Neural progenitor cell (in vitro differentiated cells): ENCODE data around the gene TSPAN18. TPM values are rescaled to one million over a fixed set of nuclear protein-coding genes. Genes with fewer than 3 reads are reported as not detected.

Experiments used
- DNase-seq: peaks from one replicate; pipeline ENCODE4 v3.0.0-alpha.2; 2016; ENCODE audit warnings: low spot score
- H2AFZ ChIP-seq: fragments of 200-600 bp; sonication (generic); replicated peaks from 2 replicates; pipeline ENCODE4 v1.6.1; 2016; ENCODE audit warnings: antibody characterized with exemption
- H3F3A ChIP-seq: fragments of 200-600 bp; sonication (generic); 2 replicates; pipeline ENCODE4 v1.6.1; 2016; ENCODE audit warnings: antibody characterized with exemption, low read depth
- H3K27ac ChIP-seq: fragments of 200-600 bp; sonication (generic); 2 replicates; pipeline ENCODE4 v1.5.1; 2016; ENCODE audit warnings: mild to moderate bottlenecking
- H3K27me3 ChIP-seq: fragments of 200-600 bp; sonication (generic); 2 replicates; pipeline ENCODE4 v1.6.1; 2016; ENCODE audit warnings: mild to moderate bottlenecking, moderate library complexity
- H3K36me3 ChIP-seq: fragments of 200-600 bp; sonication (generic); 2 replicates; pipeline ENCODE4 v1.5.1; 2016
- H3K4me1 ChIP-seq: fragments of 200-600 bp; sonication (generic); 2 replicates; pipeline ENCODE4 v1.6.1; 2016; ENCODE audit warnings: mixed run types
- H3K4me2 ChIP-seq: fragments of 200-600 bp; sonication (generic); 2 replicates; pipeline ENCODE4 v1.6.1; 2016
- H3K4me3 ChIP-seq: fragments of 200-600 bp; sonication (generic); 2 replicates; pipeline ENCODE4 v1.5.1; 2016
- H3K79me2 ChIP-seq: fragments of 200-600 bp; sonication (generic); 2 replicates; pipeline ENCODE4 v1.6.1; 2016; ENCODE audit warnings: low read depth
- H3K9ac ChIP-seq: fragments of 200-600 bp; sonication (generic); 2 replicates; pipeline ENCODE4 v1.6.1; 2016
- H3K9me3 ChIP-seq: fragments of 200-600 bp; sonication (generic); 2 replicates; pipeline ENCODE4 v1.5.1; 2016; ENCODE audit warnings: low read depth
- H4K20me1 ChIP-seq: fragments of 200-600 bp; sonication (generic); 2 replicates; pipeline ENCODE4 v1.6.1; 2016; ENCODE audit warnings: low read depth
- H3K27ac Mint-ChIP-seq: 3 replicates; pipeline ENCODE4 v1.8.0; 2021; ENCODE audit warnings: mixed read lengths
- H3K27me3 Mint-ChIP-seq: 2 replicates; pipeline ENCODE4 v1.8.0; 2022; ENCODE audit warnings: low read depth, mild to moderate bottlenecking, inconsistent platforms, moderate library complexity, mixed read lengths; ENCODE audit not compliant: insufficient read depth
- H3K36me3 Mint-ChIP-seq: 3 replicates; pipeline ENCODE4 v1.8.0; 2021; ENCODE audit warnings: mixed read lengths
- H3K4me1 Mint-ChIP-seq: 3 replicates; pipeline ENCODE4 v1.8.0; 2021; ENCODE audit warnings: mixed read lengths
- H3K4me3 Mint-ChIP-seq: 3 replicates; pipeline ENCODE4 v1.8.0; 2021; ENCODE audit warnings: mild to moderate bottlenecking, moderate library complexity, mixed read lengths
- H3K9me3 Mint-ChIP-seq: 3 replicates; pipeline ENCODE4 v1.8.0; 2020; ENCODE audit warnings: mixed read lengths
- CTCF ChIP-seq: fragments of 200-600 bp; sonication (generic); IDR thresholded peaks from 2 replicates; pipeline ENCODE4 v1.5.1; 2017; ENCODE audit warnings: antibody characterized with exemption, mild to moderate bottlenecking
- EZH2 ChIP-seq: fragments of 200-600 bp; sonication (generic); IDR thresholded peaks from 2 replicates; pipeline ENCODE4 v1.6.1; 2017; ENCODE audit warnings: antibody characterized with exemption, mild to moderate bottlenecking, moderate library complexity
- EZH2phosphoT487 ChIP-seq: fragments of 200-600 bp; sonication (generic); IDR thresholded peaks from 2 replicates; pipeline ENCODE4 v1.6.1; 2017; ENCODE audit warnings: antibody characterized with exemption
- total RNA-seq: library from RNA; depleted of rRNA; stranded (reverse); fragments of >200 nt; gene quantifications from 2 replicates; pipeline ENCODE4 v1.2.3, GENCODE V29; 2015; ENCODE audit warnings: low replicate concordance

TSPAN18 gene
- total RNA-seq, 1 donor from 2014 or later, result 16.5 TPM

GRCh38 chr11:44963136-44963535, 236.4 kb downstream of the TSPAN18 start:
- peak overlapping the region; percentile 37 for H3K27ac Mint-ChIP-seq
- TF ChIP-seq CTCF (no peak), EZH2phosphoT487 (no peak), EZH2 (no peak)
- H3K4me3 Mint-ChIP-seq, result no peak overlapping the region
- peaks cover 23% of the 10 kb centered on the region for H3K27me3 Mint-ChIP-seq
- Histone ChIP-seq H3K9ac (no peak overlapping the region), H3K36me3 (no peaks in the 10 kb centered on the region), H2AFZ (no peak overlapping the region), H3K4me2 (peak overlapping the region; percentile 64), H4K20me1 (no peaks in the 10 kb centered on the region), H3K4me3 (no peak overlapping the region), H3K4me1 (peaks cover 59% of the 10 kb centered on the region), H3K79me2 (no peaks in the 10 kb centered on the region), H3K27me3 (no peaks in the 10 kb centered on the region), H3K27ac (peak overlapping the region; percentile 98), H3F3A (peaks cover 70% of the 10 kb centered on the region), H3K9me3 (no peaks in the 10 kb centered on the region)
- H3K36me3 Mint-ChIP-seq, result no peaks in the 10 kb centered on the region
- DNase-seq, result peak; percentile 50
- H3K4me1 Mint-ChIP-seq, result peaks cover 46% of the 10 kb centered on the region
- no peaks in the 10 kb centered on the region for H3K9me3 Mint-ChIP-seq

GRCh38 chr11:44963948-44964347, 237.2 kb downstream of the TSPAN18 start:
- Histone ChIP-seq H3K9me3 (no peaks in the 10 kb centered on the region), H3K9ac (no peak overlapping the region), H2AFZ (no peak overlapping the region), H3K4me2 (peak overlapping the region; percentile 49), H3K27ac (peak overlapping the region; percentile 98), H3K4me1 (peaks cover 59% of the 10 kb centered on the region), H3F3A (peaks cover 65% of the 10 kb centered on the region), H3K36me3 (no peaks in the 10 kb centered on the region), H3K27me3 (no peaks in the 10 kb centered on the region), H3K79me2 (no peaks in the 10 kb centered on the region), H3K4me3 (no peak overlapping the region), H4K20me1 (no peaks in the 10 kb centered on the region)
- DNase-seq, result no peak
- no peak for TF ChIP-seq EZH2
- peaks cover 44% of the 10 kb centered on the region for H3K4me1 Mint-ChIP-seq
- H3K36me3 Mint-ChIP-seq, result no peaks in the 10 kb centered on the region
- no peaks in the 10 kb centered on the region for H3K9me3 Mint-ChIP-seq
- H3K27me3 Mint-ChIP-seq, result peaks cover 18% of the 10 kb centered on the region
- peak overlapping the region; percentile 52 for H3K27ac Mint-ChIP-seq
- no peak overlapping the region for H3K4me3 Mint-ChIP-seq

- TF ChIP-seq EZH2, result no peak
- TF ChIP-seq EZH2phosphoT487, result no peak
- no peak for TF ChIP-seq CTCF
- Histone ChIP-seq H3K27ac (peak overlapping the region; percentile 98), H3K27me3 (no peaks in the 10 kb centered on the region), H3K9me3 (no peaks in the 10 kb centered on the region), H4K20me1 (no peaks in the 10 kb centered on the region), H2AFZ (no peak overlapping the region), H3K4me2 (peak overlapping the region; percentile 49), H3F3A (peaks cover 58% of the 10 kb centered on the region), H3K4me1 (peaks cover 62% of the 10 kb centered on the region), H3K4me3 (no peak overlapping the region), H3K79me2 (no peaks in the 10 kb centered on the region), H3K36me3 (no peaks in the 10 kb centered on the region), H3K9ac (no peak overlapping the region)
- Mint-ChIP-seq H3K27me3 (peaks cover 11% of the 10 kb centered on the region), H3K27ac (peak overlapping the region; percentile 72), H3K4me3 (no peak overlapping the region), H3K4me1 (peaks cover 39% of the 10 kb centered on the region), H3K36me3 (no peaks in the 10 kb centered on the region), H3K9me3 (no peaks in the 10 kb centered on the region)
- peak; percentile 72 for DNase-seq
Measured at GRCh38 chr11:44964526-44965209, 237.9 kb downstream of the TSPAN18 start.

- H3K4me3 Mint-ChIP-seq, result no peak overlapping the region
Measured at GRCh38 chr11:44966694-44967093, 239.9 kb downstream of the TSPAN18 start.

More at GRCh38 chr11:44966694-44967093, 239.9 kb downstream of the TSPAN18 start:
- peaks cover 9% of the 10 kb centered on the region for H3K27me3 Mint-ChIP-seq
- H2AFZ ChIP-seq, result no peak overlapping the region
- peaks cover 45% of the 10 kb centered on the region for H3K4me1 ChIP-seq
- no peaks in the 10 kb centered on the region for H4K20me1 ChIP-seq
- peaks cover 40% of the 10 kb centered on the region for H3F3A ChIP-seq
- H3K27ac Mint-ChIP-seq, result peak overlapping the region; percentile 10
- H3K9me3 Mint-ChIP-seq, result no peaks in the 10 kb centered on the region
- H3K9me3 ChIP-seq, result no peaks in the 10 kb centered on the region
- no peaks in the 10 kb centered on the region for H3K36me3 ChIP-seq
- no peak overlapping the region for H3K27ac ChIP-seq
- H3K36me3 Mint-ChIP-seq, result no peaks in the 10 kb centered on the region
- H3K4me2 ChIP-seq, result no peak overlapping the region
- no peaks in the 10 kb centered on the region for H3K27me3 ChIP-seq
- H3K9ac ChIP-seq, result no peak overlapping the region
- no peak for DNase-seq
- no peaks in the 10 kb centered on the region for H3K79me2 ChIP-seq
- TF ChIP-seq EZH2phosphoT487, result no peak
- no peak for TF ChIP-seq CTCF
- no peak for TF ChIP-seq EZH2
- no peak overlapping the region for H3K4me3 ChIP-seq
- H3K4me1 Mint-ChIP-seq, result peaks cover 35% of the 10 kb centered on the region
